Measurements from ENCODE around the gene BMERB1.
"Not testable (repeated sequence)": the region's sequence is repeated elsewhere in the genome, so short reads cannot be mapped to it uniquely, and the experiment has no call there.

BMERB1 gene

GRCh38 chr16:15606518-15607220 is 172.3 kb downstream of the BMERB1 start:
- no peak overlapping the region for H3K9ac ChIP-seq

GRCh38 chr16:15607221-15607699 is 172.9 kb downstream of the BMERB1 start:
- not testable (repeated sequence) for H4K20me1 ChIP-seq (ENCODE audit: insufficient read depth); H3K9ac ChIP-seq; H2AFZ ChIP-seq (ENCODE audit: low read depth); H3K79me2 ChIP-seq (ENCODE audit: insufficient read depth, low read depth); H3K27ac ChIP-seq; H3K4me1 ChIP-seq (ENCODE audit: low read depth, poor library complexity, severe bottlenecking); H3K4me2 ChIP-seq; H3K36me3 ChIP-seq (ENCODE audit: insufficient read depth); H3K4me3 ChIP-seq (IDR thresholded peaks at IDR 0.05; ENCODE audit: insufficient read depth, low read depth, low read length); H3K27me3 ChIP-seq (ENCODE audit: insufficient read depth, low read depth)

More at GRCh38 chr16:15606518-15607220, 172.3 kb downstream of the BMERB1 start:
- Histone ChIP-seq H3K27me3 (ENCODE audit: insufficient read depth, low read depth) (no peaks in the 10 kb centered on the region), H3K4me1 (ENCODE audit: low read depth, poor library complexity, severe bottlenecking) (no peaks in the 10 kb centered on the region), H2AFZ (ENCODE audit: low read depth) (no peak overlapping the region), H3K27ac (no peak overlapping the region), H4K20me1 (ENCODE audit: insufficient read depth) (no peaks in the 10 kb centered on the region), H3K79me2 (ENCODE audit: insufficient read depth, low read depth) (no peaks in the 10 kb centered on the region), H3K4me2 (no peak overlapping the region), H3K36me3 (ENCODE audit: insufficient read depth) (no peaks in the 10 kb centered on the region), H3K4me3 (IDR thresholded peaks at IDR 0.05; ENCODE audit: insufficient read depth, low read depth, low read length) (no peak overlapping the region)
- no peak for TF ChIP-seq CTCF (conservative IDR thresholded peaks at IDR 0.05; ENCODE audit: low read depth, low read length)

GRCh38 chr16:15607700-15608396 is 173.5 kb downstream of the BMERB1 start:
- H3K27ac ChIP-seq, result no peak overlapping the region
- H3K4me2 ChIP-seq, result no peak overlapping the region
- H2AFZ ChIP-seq (ENCODE audit: low read depth), result no peak overlapping the region
- H3K36me3 ChIP-seq (ENCODE audit: insufficient read depth), result no peaks in the 10 kb centered on the region; the same call in 1 of the 2 replicates
- H3K4me1 ChIP-seq (ENCODE audit: low read depth, poor library complexity, severe bottlenecking), result no peaks in the 10 kb centered on the region
- H3K4me3 ChIP-seq (IDR thresholded peaks at IDR 0.05; ENCODE audit: insufficient read depth, low read depth, low read length), result no peak overlapping the region
- no peaks in the 10 kb centered on the region for H3K79me2 ChIP-seq (ENCODE audit: insufficient read depth, low read depth)
- no peaks in the 10 kb centered on the region for H3K27me3 ChIP-seq (ENCODE audit: insufficient read depth, low read depth)
- H4K20me1 ChIP-seq (ENCODE audit: insufficient read depth), result no peaks in the 10 kb centered on the region
- no peak for TF ChIP-seq CTCF (conservative IDR thresholded peaks at IDR 0.05; ENCODE audit: low read depth, low read length)
- no peak overlapping the region for H3K9ac ChIP-seq

- TF ChIP-seq CTCF (conservative IDR thresholded peaks at IDR 0.05; ENCODE audit: low read depth, low read length), result no peak
- H3K79me2 ChIP-seq (ENCODE audit: insufficient read depth, low read depth), result no peaks in the 10 kb centered on the region
- no peak overlapping the region for H3K4me3 ChIP-seq (IDR thresholded peaks at IDR 0.05; ENCODE audit: insufficient read depth, low read depth, low read length)
- no peak overlapping the region for H3K4me2 ChIP-seq
- no peak overlapping the region for H2AFZ ChIP-seq (ENCODE audit: low read depth)
- H4K20me1 ChIP-seq (ENCODE audit: insufficient read depth), result no peaks in the 10 kb centered on the region
- no peaks in the 10 kb centered on the region for H3K4me1 ChIP-seq (ENCODE audit: low read depth, poor library complexity, severe bottlenecking)
- no peak overlapping the region for H3K9ac ChIP-seq
- H3K36me3 ChIP-seq (ENCODE audit: insufficient read depth), result no peaks in the 10 kb centered on the region; the same call in 1 of the 2 replicates
- H3K27me3 ChIP-seq (ENCODE audit: insufficient read depth, low read depth), result no peaks in the 10 kb centered on the region
- H3K27ac ChIP-seq, result no peak overlapping the region
These were observed 174.3 kb downstream of the BMERB1 start for GRCh38 chr16:15608398-15609285.

All from KMS-11 (cell line).